H1 (cell line): ENCODE results near the gene TMEM138. TPM values are rescaled to one million over a fixed set of nuclear protein-coding genes. Genes with fewer than 3 reads are reported as not detected.

Experiments used
- ATF2 ChIP-seq: IDR thresholded peaks from 2 replicates; pipeline ENCODE4 v1.6.1; 2012; ENCODE audit warnings: low read length, inconsistent platforms
- CTCF ChIP-seq, 3 experiments: IDR thresholded peaks; 1 replicate in 2 of 3; 2 replicates in 1 of 3; pipeline versions ENCODE4 v1.5.1 to v1.6.1; 2011; ENCODE audit warnings: low read length in 3 of 3, mild to moderate bottlenecking in 3 of 3, inconsistent platforms in 2 of 3, low read depth in 1 of 3, moderate library complexity in 1 of 3; ENCODE audit not compliant: insufficient read depth in 1 of 3; ENCODE audit errors: control extremely low read depth in 1 of 3
- RAD21 ChIP-seq, 2 experiments: IDR thresholded peaks in 1 of 2; conservative IDR thresholded peaks in 1 of 2; 2 replicates each; pipeline ENCODE4 v1.6.1; 2011; ENCODE audit warnings: low read depth in 2 of 2, low read length in 2 of 2, improper control_type of control experiment in 1 of 2, inconsistent platforms in 1 of 2, mild to moderate bottlenecking in 1 of 2, moderate library complexity in 1 of 2
- polyA plus RNA-seq, 7 experiments: library from polyadenylated mRNA; depleted of rRNA in 3 of 7; stranded (reverse) in 5 of 7; unstranded in 2 of 7; fragments of >200 nt in 5 of 7; fragments of 200-250 nt in 2 of 7; gene quantifications; 1 replicate in 5 of 7; 2 replicates in 1 of 7; 4 replicates in 1 of 7; pipeline versions ENCODE4 v1.2.1 to v1.2.3, GENCODE V29; 2011 to 2013; ENCODE audit warnings: missing spikeins in 2 of 7, mixed read lengths in 2 of 7
- total RNA-seq: library from RNA; stranded (reverse); fragmentation: NEBNext Ultra II Directional; extraction: Animal tissue kit (Norgen Biotek cat#: 25700); gene quantifications from 2 replicates; pipeline ENCODE4 v1.2.1, GENCODE V29; 2021

TMEM138 gene
- total and polyA plus RNA-seq, 2 of the 8 experiments (the other 6 are each of a cell fraction or from before 2014, with no cell fraction given): 32.9 to 59.0 TPM

- TF ChIP-seq RAD21 (IDR thresholded peaks at IDR 0.05 in 1 of 2, conservative IDR thresholded peaks at IDR 0.05 in 1 of 2; ENCODE audit: low read depth in 2 of 2, low read length in 2 of 2) (no peak), ATF2 (no peak), CTCF (IDR thresholded peaks at IDR 0.05; ENCODE audit: control extremely low read depth in 1 of 3, insufficient read depth in 1 of 3, low read depth in 1 of 3, low read length in 3 of 3) (no peak)
These were observed 46.9 kb upstream of the TMEM138 start (continued) for GRCh38 chr11:61315260-61315659.
